Hematopoietic multipotent progenitor cell treated with erythropoietin and hydrocortisone succinate and interleukin-3 and kit ligand, for 15 days (in vitro differentiated cells): ENCODE results near the gene CCDC167.

Experiments
- DNase-seq: peaks from one replicate; pipeline ENCODE4 v3.0.0-alpha.2; 2015; ENCODE audit warnings: low spot score

Gene CCDC167

DNA sequence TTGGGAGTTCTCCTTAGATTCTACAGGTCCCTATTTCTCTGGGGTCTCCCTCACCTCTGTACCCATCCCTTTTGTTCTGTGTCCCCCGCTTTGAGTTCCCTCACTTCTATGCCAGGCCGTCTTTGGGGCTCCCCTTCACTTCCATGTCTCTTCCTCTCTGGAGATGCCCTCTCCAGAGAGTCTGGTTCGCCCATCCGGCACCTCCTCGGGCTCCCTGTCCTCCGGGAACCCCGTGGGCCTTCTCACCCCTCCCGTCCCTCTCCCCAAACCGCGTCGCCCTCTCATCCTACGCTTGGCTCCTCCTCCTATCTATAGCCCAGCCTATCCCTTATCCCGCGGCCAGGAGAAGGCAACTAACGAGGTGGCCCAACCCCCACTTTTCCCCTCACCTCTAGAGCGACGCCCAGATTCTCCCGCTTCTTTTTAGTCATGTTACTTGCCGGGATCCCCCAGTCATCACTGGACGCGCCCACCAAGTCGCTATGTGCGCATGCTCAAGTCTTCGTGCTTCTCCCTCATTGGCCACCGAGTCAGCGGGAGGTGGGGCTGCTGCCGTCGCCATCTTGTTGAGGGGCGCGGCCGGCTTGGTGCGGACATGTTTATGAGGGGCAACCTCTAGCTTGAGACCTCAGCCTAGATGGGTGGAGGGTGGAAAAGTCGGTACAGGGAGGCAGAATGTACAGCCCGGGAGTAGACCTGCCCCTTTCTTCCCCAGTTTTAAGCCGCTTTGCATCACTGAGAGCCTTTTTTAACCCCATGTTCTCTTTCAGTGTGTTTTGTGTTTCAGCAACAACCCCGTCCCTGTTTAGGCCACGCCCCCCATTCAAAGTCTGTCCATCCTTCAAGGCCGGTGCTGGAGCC is at the start of gene CCDC167:
TSS of gene CCDC167 (minus strand) at position 461 of the 861 bp plus-strand sequence. CDS start at position 431, 30 bp downstream.
- DNase-seq, result peak; percentile 97

DNA sequence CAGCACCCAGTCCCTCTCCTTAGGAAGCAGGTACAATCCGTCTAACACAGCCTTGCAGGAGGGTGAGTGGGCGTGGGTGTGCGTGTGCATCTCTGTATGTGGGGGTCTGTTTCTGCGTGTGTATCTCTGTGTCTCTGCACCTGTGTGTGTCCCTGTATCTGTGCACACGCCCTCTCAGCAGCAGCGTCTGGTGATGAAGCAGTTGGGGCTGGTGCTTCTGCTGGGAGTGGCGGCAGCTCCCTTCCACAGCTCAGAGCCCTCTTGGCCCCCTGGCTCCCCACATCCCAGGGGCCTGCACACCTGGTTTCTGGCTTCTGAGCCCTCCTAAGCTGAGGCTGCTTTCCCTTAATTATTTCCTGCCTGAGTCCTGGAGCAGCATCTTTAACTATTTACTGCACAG is 49.5 kb upstream of the CCDC167 start:
- no peak for DNase-seq

DNA sequence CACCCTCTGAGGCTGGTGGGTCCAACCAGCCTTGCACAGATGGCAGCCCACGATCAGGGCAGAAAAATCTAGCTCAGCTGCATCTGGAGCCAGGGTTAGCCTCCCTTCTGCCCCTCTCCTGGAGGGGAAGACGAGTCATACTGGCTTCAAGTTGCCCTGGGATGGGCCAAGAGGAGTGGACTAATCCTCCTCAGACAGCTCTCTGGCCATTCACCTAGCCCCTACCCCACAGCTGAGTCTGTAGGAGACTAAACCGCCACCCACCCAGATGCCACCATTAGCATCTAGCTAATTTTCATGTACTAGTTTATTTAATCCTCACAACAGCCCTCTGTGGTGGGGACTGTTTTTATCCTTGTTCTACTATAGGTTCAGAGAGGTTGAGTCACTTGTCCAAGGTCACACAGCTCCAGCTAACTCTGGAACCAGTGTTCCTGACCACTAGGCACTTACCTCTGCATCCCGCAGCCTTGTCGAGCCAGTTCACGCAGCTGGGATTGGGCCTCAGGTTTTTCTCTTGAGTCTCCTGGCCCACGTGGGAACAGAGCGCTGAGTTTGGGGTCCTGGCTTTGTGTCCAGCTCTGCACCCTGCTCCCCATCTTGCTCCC is 48.5 kb upstream of the CCDC167 start:
- no peak for DNase-seq

DNA sequence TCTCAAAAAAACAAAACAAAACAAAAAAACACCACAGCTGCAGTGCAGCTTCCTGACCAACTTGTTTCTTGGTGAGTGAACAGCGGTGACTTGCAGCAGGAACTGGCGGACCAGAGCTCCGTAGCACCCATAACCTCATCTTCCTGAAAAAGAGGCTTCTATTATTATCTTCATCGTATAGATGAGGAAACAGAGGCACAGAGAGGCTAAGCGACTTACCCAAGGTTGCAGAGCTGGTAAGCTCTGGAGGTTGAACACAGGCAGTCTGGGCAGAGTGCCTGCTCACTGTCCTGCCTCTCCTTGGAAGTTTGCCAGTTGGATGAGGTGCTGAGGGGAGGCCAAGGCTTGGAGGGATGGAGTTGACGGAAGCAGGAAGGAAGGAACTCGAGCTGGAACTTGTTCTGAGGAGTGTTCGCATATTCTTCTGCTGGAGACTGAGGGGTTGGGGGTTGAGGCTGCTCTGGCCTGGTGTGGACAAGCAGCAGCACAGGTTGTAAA is 47.9 kb upstream of the CCDC167 start:
- DNase-seq, result no peak

DNA sequence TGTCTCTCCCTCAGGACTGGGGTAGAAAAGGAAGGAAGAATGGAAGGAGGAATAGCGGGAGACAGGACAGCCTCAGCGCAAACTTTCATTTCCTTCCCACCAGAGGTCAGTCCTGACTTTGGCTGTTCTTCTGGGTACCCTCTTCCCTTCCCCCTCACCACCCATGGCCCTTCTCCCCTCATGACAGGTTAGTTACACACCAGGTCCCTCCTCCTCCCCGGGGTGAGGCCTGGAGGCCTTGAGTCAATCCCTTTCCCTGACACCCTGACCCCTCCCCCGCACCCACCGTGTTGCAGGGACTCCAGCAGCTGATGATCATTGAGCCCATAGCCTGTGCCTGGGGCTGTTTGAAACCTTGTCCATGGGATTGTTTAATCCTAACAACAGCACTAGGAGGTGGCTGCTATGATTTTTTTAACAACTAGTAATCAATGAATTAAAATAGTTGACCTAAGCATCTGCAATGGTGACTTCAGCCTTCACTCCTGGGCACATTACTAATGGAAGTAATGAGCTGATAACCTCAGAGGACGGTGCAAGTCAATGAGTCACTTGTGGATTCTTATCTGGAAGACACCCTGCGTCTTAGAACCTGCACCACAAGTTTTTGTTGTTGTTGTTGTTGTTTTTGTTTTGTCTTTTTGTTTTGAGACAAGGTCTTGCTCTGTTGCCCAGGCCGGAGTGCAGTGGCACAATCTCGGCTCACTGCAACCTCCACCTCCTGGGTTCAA is 46.6 kb upstream of the CCDC167 start:
- DNase-seq, result no peak

DNA sequence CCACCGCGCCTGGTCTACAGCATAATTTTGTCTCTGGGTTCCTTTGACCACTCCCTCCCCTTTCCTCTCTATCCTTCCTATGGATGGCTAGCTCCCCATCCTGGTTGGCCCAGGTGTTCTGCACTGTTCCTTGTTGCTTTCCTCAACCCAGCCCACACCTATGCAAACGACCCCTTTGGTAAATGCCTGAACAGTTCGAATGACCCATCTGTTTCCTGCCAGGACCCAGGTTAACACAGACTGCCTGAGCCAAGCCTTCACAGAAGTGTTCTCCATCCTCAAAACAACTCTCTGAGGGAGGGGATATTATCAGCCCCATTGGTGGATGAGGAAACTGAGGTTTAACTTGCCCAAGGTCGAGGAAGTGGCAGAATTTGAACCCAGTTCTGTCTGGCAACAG is 44.8 kb upstream of the CCDC167 start:
- no peak for DNase-seq

DNA sequence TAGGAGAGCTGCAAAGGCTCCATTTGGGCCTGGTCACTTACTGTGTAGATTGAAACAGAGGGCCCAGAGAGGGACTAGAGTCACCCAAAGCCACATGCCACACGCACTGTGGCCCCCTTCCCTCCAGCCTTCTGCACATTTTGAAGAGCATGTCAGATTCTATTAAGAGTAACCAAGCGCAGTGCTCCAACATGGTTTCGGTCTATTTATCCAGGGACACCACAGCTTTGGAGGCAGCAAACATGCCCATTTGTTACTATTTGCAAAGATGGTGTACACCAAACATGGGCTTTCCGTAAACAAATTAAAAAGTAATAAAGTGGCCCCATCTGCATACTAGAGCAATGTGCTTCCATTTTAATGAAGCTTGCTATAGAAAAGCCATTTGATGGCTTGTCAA is 43.7 kb upstream of the CCDC167 start:
- no peak for DNase-seq

DNA sequence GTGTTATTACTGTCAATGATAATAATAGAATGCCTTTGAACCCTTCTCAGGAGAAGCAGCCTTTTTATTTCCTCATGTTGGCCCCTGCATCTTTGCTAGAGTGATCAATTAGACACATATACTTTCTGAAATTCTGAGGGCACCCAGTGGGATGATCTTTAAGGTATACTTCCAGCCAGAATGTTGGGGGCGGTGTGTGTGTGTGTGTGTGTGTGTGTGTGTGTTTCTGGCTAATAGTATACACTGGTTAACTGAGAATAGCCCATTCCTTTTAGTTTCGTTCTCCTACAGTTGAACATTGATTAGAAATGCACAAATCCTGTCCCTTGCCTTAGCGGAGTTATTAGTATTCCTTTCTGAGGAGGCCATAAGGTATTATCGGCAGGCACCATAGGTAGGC is 41.7 kb upstream of the CCDC167 start:
- DNase-seq, result no peak

DNA sequence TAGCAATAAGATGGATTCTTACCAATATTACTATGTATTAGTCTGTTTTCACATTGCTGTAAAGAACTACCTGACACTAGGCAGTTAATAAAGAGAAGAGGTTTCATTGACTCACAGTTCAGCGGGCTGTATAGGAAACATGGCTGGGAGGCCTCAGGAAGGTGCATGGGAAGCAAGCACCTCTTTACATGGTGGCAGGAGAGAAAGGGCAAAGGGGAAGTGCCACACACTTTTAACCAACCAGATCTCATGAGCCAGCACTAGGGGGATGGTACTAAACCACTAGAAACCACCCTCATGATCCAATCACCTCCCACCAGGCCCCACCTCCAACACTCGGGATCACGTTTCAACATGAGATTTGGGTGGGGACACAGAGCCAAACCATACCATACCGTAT is 40.7 kb upstream of the CCDC167 start:
- DNase-seq, result no peak

DNA sequence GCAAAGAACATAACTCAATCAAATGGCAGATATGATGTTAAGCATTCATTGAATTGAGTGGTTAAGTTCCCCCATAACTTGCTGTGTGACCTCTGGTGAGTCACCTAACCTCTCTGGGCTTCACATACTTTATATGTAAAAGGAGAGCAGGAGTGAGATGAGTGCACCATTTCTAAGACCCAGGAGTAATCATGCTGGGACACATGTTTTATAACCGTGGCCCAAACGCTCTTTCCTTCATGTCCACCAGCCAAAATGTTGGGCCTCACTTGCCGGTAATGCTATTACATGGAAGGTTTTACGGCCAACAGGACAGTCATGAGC is 40.3 kb upstream of the CCDC167 start:
- DNase-seq, result no peak

DNA sequence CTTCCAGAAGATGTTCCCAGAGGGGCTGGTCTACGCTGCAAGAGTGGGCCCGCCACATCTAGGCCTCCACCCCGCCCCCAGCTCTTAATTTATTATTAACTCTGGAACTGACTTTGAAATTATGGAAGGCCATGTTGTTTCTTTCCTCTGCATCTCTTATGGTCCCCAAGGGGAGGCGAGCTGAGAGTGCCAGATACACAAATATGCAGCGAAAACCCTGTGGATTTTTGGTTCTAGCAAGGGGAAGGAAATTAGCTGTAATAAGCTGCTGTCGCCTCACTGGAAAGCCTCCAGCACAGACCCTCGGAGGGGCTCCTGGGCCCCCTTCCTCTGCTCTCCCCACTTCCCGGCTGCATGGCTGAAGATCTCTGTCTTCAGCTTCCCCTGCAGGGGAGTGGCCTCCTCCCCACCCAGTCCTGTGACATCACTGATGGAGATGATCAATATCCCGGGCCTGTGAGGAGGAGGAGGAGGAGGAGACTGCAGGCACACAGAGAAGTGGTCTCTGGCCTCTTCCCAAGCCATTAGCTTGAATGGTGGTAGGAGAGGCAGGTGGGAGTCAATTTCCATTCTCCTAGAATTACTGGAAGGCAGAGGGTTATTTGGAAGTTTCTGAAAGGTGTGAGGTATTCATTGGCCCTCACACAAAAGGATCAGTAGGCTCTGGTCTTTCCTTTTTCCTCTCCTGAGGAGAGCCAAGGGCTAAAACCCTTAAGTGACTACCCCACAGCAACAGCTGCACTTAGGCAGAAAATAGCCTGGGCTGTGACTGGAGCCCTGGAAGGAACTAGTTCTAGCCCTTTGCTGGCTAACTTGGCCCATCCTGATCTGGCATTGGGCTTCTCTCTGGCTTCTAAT is 39.7 kb upstream of the CCDC167 start:
- DNase-seq, result no peak

DNA sequence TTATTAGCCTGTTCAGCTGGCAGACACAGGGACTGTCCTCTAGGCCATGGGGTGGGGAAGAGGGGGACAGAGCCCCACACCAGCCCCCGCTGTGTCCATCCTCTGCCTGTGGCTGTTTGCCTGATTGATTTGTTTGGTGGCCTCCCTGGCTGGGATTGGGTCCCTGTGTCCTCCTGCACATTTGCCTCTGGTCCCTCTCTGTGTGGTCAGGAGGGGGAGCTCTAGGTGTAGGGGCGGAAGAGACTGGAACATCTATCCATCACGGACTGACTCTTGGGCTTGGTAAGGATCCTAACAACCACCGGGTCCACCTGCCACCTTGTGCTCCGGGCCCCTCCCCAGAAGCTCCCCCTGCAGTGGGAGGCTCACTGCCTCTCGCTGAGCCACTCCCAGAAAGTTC is 38.4 kb upstream of the CCDC167 start:
- peak; percentile 9 for DNase-seq

DNA sequence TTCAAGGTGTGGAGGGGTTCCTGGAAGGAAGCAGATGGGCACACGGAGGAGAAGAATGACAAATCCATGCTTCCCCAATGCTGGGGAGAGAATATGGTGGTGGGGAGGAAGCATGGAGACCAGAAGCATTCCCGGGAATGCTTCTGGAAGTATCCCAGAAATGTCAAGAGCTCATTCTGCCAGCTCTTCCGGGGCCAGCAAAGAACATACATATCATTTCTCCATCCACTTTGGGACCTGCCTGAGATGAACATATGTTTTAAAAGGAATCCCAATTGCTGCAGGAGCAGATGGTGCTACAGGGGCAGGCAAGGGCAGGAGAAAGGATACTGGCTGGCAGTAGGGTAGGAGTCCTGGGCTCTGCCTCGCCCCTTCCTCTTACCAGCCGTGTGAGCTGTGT is 37.9 kb upstream of the CCDC167 start:
- DNase-seq, result no peak

DNA sequence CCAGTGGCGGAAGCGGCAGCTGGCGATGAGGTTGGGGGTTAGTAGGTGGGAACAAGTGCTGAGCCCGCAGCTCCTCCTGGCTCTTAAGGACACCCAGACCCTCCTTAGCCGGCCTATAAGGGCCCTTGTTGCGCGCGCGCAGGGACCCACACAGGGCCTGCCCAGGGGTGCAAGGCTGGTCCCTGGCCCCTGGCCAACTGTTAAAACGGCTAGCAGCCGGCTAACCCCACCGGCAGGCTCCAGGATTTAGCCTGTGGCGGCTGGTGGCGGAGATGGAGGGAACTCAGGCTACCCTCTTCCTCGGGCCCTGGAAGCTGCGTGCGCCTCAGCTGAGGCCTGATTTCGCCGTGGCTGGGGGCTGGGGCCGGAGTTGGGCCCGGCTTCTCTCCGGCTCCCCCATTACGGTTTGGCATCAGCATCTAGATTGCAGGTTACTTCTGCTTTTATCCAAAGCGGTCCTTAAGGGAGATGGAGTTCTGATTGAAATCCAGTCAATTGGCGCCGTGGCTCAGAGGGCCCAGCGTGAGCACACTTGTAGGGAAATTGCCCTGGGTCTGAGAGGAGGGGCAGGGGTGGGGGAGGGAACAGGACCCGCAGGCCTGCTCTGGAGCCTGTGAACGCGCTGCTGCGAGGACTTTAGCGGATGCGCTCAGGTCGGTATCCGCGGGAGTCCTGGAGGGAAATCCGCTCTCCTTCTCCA is 36.9 kb upstream of the CCDC167 start:
- no peak for DNase-seq

DNA sequence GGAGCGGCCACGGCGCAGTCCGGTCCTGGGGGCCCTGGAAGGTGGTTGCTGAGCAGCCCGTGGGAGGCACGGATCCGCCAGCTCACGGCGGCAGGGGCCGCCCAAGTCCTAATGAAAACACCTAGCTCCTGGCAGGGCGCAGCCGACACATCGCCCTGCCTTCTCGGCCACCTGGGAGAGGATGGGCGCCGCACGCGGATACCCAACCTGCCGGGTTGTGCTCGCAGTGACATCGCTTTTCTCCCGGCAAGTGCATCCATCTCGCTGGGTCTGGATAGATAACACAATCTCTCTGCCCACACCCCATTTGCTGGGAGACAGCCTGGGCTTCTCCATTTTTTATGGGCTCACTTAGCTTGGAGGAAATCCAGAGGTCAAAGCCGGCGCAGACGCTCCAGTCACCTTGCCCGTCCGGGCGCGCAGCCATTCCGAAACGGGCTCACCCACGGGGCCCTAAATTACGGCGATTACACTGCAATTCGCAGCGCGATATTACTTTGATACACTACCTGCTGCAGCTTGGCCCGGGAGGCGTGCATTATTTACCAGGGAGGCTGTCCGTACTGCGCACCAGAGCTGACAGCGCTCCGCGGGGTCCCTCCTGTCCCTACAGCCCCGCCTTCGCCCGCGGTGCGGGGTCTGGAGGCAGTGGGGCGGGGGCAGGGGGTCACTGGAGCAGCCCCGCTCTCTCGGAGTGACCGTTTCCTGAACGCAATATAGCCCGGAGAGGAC is 36.2 kb upstream of the CCDC167 start:
- peak; percentile 5 for DNase-seq

DNA sequence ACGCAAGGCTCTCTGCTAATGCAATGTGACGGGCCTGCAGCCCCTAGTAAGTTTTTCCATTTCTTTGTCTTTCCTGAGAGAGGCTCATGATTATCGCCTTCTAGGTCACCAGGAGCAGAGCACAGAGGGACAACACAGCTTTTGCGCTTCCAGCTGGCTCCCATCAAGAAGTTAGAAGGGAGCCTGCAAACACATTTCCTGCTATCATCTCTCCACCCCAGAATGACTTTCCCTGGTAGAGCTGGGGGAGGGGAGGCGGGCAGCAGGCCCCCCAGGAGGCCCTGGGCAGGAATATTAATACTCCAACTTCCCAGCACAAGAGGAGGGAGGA is 35.7 kb upstream of the CCDC167 start:
- no peak for DNase-seq

DNA sequence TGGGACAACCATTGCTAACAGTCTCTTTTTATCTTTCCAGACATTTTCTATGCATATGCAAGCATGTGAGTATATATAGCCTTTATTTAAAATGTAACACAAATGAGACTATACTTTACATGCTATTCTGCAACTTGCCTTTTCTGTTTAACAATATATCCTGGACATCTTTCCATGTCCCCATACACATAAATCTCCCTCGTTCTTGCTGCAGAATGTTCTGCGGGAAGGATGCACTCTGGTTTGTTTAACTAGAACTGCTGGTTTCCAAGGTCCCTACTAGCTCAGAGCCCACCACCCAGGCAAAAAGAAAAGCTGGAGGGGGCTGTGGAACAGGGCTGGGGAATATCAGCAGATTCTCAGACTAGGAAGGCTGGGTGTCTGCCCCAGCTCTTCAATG is 35.2 kb upstream of the CCDC167 start:
- no peak for DNase-seq

DNA sequence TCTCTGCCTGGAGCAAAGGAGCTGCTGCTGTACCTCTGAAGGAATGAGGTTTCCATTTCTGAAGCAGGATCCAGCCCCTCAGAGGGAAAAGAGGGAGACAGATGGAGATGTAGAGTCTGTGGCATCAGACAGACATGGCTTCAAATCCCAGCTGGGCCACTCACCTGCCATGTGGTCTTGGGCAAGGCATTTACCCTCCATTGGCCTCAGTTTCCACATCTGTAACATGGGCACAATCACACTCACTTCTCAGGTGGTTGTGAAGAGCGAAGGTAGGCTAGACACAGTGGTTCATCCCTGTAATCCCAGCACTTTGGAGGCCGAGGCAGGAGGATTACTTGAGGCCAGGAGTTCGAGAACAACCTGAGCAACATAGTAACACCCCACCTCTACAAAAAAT is 32.4 kb upstream of the CCDC167 start:
- no peak for DNase-seq

DNA sequence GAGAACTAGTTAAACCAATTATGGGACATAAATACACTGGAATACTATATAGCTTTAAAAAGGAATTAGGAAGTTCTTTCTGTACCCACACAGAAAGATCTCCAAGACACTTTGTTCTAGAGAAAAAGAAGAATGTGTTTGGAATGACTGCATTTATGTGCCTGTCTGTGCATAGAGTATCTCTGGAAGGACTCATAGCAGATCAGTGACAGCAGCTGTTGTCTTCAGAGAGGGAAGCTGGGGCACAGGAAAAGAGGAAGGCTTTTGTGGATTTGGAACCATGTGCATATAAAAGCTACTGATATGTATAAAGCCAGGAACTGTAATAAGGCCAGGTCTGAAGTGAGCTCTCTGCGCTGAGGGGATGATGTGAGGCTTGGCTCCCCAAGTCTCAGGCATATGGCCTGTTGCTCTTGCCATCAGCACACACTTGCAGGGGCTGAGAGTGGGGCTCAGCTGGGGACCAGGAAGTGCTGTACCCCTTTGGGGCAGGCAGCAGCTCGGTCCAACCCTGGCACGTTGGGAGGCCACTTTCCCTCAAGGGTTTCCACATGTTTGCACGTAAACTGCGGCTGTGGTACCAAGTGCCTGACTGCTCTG is 31.8 kb upstream of the CCDC167 start:
- DNase-seq, result no peak

DNA sequence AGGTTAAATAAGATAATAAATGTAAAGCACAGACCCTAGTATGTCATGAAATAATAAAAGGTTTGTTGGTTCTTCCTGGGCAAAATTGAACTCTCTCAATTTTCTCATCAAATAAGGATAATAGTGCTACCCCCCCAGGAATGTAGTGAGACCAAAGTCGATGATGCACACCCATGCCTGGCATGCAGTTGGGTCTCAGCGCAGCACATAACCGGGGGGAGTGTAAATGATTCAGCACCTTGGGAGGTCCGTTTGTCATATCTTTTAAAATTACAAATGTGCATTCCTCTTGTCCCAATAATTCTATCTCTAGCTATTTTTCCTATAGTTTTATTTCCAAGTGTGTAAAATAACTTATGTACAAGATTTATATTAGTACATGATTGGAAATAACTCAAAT is 31.3 kb upstream of the CCDC167 start:
- DNase-seq, result no peak

DNA sequence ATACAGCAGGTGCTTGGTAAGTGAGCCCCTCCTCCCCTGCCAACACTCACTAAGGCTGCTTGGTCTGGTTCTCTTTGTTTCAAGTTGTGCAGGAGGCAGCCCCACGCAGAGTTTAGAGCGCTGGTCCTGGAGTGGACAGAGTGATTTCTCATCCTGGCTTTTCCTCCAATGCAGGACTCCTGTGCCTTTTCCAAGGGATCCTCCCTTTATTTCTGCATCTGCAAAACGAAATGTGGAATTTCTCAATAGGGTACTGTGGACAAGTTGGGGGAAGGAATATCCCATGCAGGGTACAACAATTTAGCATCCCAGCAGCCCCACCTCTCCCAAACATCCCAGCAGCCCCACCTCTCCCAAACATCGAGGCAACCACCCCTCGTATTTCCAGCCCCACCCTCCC is 30.6 kb upstream of the CCDC167 start:
- DNase-seq, result no peak
